ENCODE results near the gene THTPA.

- TF ChIP-seq CTCF (IDR thresholded peaks at IDR 0.05; ENCODE audit: low read depth, low read length) (no peak), POLR2A (IDR thresholded peaks at IDR 0.05; ENCODE audit: extremely low read depth, insufficient read length) (no peak), MAX (IDR thresholded peaks at IDR 0.05; ENCODE audit: low read depth, low read length) (no peak)
These were observed 1.4 kb downstream of the THTPA start for GRCh38 chr14:23557521-23557920.

Measured in NB4 (cell line).